ENCODE measurements around the gene FIBCD1.
"Not testable (repeated sequence)": the region's sequence is repeated elsewhere in the genome, so short reads cannot be mapped to it uniquely, and the experiment has no call there.

FIBCD1 gene

DNA sequence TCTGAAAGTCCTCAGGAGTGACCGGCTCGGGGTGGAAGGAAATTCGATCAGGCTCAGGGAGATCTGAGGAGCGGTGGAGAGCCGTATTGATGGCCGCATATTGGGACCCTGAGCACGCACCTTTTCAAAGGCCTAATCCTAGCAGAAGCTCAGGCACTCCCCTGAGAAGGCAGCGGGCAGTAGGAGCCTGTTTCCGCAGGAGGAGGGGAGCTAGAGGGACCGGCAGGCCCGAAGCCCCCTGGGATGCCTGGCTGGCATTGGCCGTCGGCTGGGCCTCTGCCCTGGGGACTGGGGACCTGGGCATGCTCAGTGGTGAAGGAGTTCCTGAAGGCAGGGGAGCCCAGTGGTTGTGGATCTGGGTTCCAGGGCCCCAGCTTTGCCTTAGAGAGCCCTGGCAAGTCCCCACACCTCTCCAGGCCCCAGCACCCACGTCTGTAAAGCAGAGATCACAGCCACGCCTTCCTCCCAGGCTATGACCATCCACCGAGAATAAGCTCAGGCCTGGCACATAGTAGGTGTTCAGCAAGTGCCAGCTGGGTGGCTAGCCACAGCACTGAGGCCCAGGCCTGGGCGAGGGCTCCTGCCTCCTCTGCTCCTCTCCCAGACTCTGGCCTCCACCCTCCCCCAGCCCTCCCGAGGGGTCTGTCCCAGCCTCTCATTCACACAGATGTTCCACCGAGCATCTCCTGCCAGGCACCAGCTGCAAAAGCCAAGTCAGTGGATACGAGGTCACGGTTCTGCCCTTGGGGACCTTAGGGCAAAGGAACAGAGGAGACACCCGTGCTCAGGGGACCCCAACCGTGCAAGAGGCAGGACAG is 25.2 kb downstream of the FIBCD1 start:
- TF ChIP-seq, protein P1, sequence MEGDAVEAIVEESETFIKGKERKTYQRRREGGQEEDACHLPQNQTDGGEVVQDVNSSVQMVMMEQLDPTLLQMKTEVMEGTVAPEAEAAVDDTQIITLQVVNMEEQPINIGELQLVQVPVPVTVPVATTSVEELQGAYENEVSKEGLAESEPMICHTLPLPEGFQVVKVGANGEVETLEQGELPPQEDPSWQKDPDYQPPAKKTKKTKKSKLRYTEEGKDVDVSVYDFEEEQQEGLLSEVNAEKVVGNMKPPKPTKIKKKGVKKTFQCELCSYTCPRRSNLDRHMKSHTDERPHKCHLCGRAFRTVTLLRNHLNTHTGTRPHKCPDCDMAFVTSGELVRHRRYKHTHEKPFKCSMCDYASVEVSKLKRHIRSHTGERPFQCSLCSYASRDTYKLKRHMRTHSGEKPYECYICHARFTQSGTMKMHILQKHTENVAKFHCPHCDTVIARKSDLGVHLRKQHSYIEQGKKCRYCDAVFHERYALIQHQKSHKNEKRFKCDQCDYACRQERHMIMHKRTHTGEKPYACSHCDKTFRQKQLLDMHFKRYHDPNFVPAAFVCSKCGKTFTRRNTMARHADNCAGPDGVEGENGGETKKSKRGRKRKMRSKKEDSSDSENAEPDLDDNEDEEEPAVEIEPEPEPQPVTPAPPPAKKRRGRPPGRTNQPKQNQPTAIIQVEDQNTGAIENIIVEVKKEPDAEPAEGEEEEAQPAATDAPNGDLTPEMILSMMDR (IDR thresholded peaks at IDR 0.05; ENCODE audit: insufficient read depth, missing control alignments), result no peak
- DNase-seq (ENCODE audit: insufficient read length, low spot score) (no peak), FAIRE-seq (no peak)

DNA sequence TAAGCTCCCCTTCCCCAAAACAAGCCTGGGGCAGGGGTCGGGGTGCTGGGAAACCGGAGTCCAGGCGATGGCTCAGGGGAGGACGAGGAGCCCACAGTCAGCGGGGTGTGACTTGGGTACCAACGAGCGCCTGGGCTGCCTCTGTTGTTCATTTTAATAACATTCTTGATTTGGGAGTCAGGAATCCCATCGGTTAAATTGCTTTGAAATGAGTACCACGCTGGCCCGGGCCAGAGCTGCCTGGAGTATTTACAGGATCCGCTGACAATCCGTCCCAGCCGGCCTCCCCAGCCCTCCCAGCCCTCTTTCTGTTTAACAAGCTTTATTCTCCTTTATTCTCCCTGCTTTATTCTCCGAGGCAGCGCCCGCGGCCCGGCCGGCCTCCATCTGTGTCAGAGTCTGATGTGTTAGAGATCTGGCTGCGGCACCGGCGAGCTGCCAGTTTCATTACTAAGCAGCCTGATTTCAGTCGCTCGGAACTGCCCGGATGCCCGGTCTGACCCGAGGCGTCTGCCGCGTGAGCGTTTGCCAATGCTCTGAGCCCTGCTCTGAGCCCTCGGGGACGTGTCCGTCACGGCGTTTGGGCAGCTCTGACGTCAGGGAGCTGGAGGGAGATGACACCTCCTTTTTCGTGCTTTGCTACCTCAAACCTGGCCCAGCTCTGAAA is 26.0 kb downstream of the FIBCD1 start:
- DNase-seq (ENCODE audit: insufficient read length, low spot score) (no peak), FAIRE-seq (no peak)
- TF ChIP-seq, protein P1 (IDR thresholded peaks at IDR 0.05; ENCODE audit: insufficient read depth, missing control alignments), result no peak

DNA sequence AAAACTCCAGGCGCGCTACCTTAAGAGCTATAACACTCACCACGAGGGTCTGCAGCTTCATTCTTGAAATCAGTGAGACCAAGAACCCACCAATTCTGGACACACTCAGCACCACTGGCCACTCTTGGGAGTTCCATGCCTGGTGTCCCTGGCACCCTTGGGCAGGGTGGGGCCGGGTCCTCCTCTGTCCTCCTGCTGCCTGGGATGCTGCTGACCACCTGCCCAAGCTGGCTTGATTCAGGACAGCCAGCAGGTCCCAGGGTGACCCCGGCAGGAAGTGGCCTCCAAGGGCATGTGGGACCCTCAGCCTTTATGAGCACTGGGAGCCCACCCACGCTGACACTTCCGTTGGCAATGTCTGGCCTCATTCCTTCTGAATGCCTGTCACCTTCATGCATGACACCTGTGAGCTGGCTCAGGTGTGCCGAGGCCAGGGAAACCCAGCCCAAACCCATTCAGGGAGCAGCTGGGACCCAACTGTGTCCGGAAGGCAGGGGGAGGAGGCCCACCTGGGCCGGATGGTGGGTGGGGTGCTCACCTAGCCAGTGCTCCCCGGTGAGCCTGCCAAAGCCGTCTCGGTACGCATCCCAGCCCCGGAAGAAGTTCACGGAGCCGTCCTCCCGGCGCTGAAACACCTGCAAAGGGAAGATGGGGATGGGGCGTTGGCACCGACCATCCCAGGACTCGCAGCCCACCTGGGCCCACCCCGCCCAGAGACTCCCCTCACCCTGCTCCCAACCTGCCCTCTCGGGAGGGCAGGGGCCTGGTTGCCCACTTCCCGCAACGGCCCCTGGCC is 27.6 kb downstream of the FIBCD1 start:
- TF ChIP-seq, protein P1 (IDR thresholded peaks at IDR 0.05; ENCODE audit: insufficient read depth, missing control alignments), result no peak
- no peak for DNase-seq (ENCODE audit: insufficient read length, low spot score)
- FAIRE-seq, result no peak

DNA sequence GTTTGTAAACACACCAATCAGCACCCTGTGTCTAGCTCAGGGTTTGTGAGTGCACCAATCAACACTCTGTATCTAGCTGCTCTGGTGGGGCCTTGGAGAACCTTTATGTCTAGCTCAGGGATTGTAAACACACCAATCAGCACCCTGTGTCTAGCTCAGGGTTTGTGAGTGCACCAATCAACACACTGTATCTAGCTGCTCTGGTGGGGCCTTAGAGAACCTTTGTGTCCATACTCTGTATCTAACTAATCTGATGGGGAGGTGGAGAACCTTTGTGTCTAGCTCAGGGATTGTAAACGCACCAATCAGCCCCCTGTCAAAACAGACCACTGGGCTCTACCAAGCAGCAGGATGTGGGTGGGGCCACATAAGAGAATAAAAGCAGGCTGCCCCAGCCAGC is 28.4 kb downstream of the FIBCD1 start:
- not testable (repeated sequence) for DNase-seq (ENCODE audit: insufficient read length, low spot score); FAIRE-seq

DNA sequence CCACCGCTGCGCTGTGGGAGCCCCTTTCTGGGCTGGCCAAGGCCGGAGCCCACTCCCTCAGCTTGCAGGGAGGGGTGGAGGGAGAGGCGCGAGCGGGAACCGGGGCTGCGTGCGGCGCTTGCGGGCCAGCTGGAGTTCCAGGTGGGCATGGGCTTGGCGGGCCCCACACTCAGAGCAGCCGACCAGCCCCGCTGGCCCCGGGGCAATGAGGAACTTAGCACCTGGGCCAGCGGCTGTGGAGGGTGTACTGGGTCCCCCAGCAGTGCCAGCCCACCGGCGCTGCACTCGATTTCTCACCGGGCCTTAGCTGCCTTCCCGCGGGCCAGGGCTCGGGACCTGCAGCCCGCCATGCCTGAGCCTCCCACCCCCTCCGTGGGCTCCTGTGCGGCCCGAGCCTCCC is 29.0 kb downstream of the FIBCD1 start:
- FAIRE-seq, result not testable (repeated sequence)

DNA sequence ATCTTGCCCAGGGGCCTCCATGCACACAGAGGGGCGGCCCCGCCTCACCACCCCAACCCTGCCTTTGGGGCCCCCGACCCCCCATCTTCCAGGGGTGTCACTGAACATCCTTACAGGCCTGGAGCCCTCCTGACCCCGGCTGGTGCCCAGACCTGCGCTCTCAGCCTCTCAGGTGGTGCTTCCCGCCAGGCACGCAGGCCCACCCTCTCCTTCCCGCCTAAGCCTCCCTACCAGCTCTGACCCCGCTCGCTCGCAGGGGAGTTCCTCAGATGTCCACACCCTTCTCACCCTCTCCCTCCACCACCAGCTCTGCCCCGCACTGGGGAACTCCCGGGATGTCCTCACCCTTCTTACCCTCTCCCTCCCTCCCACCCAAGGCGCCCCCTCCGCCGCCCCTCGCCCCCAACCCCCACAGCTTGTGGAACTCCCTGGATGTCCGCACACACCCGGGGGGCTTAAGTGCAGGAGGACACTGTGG is 30.1 kb downstream of the FIBCD1 start:
- TF ChIP-seq, protein P1 (IDR thresholded peaks at IDR 0.05; ENCODE audit: insufficient read depth, missing control alignments), result no peak
- DNase-seq (ENCODE audit: insufficient read length, low spot score) (no peak), FAIRE-seq (no peak)

More for the DNA sequence above, 29.0 kb downstream of the FIBCD1 start:
- DNase-seq (ENCODE audit: insufficient read length, low spot score), result not testable (repeated sequence)

DNA sequence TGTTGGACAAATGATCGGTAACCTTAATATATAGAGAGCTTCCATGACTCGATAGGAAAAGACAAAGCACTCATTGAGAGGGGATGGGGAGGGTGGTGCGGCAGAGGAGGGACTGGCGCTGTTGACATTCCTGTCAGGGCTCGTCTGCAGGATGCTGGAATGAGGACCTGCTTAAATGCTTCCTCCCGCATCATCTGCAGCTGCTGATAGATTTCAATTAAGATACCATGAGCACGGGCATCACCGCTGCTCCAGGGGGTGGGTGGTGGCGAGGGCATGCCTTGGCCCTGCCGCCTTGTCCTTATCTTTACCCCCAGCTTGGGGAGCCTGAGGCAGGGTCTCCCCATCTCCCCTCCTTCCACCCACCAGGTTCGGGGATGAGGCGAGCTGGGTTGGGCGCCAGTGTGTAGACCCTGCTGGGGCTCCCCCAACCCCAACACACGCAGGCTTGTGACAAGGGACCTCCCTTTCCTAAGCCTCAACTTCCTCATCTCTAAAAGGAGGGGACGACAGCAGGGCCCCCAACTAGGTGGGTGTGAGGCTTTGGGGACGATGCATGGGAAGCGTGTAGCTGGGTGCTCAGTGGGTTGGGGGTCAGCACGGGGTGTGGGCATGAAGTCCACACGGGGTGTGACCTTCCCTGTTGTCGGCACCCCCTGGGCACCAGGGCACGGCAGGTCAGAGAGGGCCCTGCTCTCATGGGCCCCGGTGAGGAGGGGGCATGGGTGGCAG is 30.7 kb downstream of the FIBCD1 start:
- TF ChIP-seq, protein P1 (IDR thresholded peaks at IDR 0.05; ENCODE audit: insufficient read depth, missing control alignments), result no peak
- FAIRE-seq, result no peak
- no peak for DNase-seq (ENCODE audit: insufficient read length, low spot score)
